RWPE2 (cell line): ENCODE data around the gene KLHDC9.

Experiments
- ATAC-seq: fragments of 200-7000 bp; cut with Tn5 transposase; 3 replicates; pipeline ENCODE4 v1.9.1; 2021; ENCODE audit warnings: low read depth
- DNase-seq: peaks from one replicate; pipeline ENCODE4 v3.0.0-alpha.2; 2020; ENCODE audit warnings: low spot score
- H3K27ac ChIP-seq: fragments of 450-650 bp; 2 replicates; pipeline ENCODE4 v1.5.1; 2017; ENCODE audit warnings: mild to moderate bottlenecking; ENCODE audit not compliant: poor library complexity, severe bottlenecking
- H3K27me3 ChIP-seq: fragments of 250-450 bp; sonication (Bioruptor Pico); 2 replicates; pipeline ENCODE4 v1.5.1; 2021; ENCODE audit warnings: mild to moderate bottlenecking, moderate library complexity; ENCODE audit not compliant: insufficient read depth, poor library complexity, severe bottlenecking
- H3K36me3 ChIP-seq: fragments of 250-450 bp; sonication (Bioruptor Pico); 2 replicates; pipeline ENCODE4 v1.5.1; 2020; ENCODE audit warnings: low read depth, mild to moderate bottlenecking, moderate library complexity
- H3K4me1 ChIP-seq: fragments of 250-450 bp; sonication (Bioruptor Pico); 2 replicates; pipeline ENCODE4 v1.5.1; 2021; ENCODE audit warnings: mild to moderate bottlenecking, moderate library complexity; ENCODE audit not compliant: insufficient read depth, poor library complexity, severe bottlenecking
- H3K4me3 ChIP-seq: fragments of 250-450 bp; sonication (Bioruptor Pico); 2 replicates; pipeline ENCODE4 v1.5.1; 2021; ENCODE audit warnings: mild to moderate bottlenecking, moderate library complexity; ENCODE audit not compliant: severe bottlenecking
- H3K9me3 ChIP-seq: fragments of 250-450 bp; sonication (Bioruptor Pico); 2 replicates; pipeline ENCODE4 v1.5.1; 2021; ENCODE audit warnings: mild to moderate bottlenecking, moderate library complexity; ENCODE audit not compliant: severe bottlenecking
- CTCF ChIP-seq: fragments of 450-650 bp; IDR thresholded peaks from one replicate; pipeline ENCODE4 v1.5.1; 2017; ENCODE audit warnings: mild to moderate bottlenecking, moderate library complexity; ENCODE audit not compliant: poor library complexity, severe bottlenecking

KLHDC9 gene

GRCh38 chr1:161070761-161071160, 27.4 kb upstream of the KLHDC9 start:
- Histone ChIP-seq H3K4me3 (no peak overlapping the region), H3K4me1 (peaks cover 18% of the 10 kb centered on the region), H3K27ac (peak overlapping the region; percentile 20), H3K27me3 (no peaks in the 10 kb centered on the region), H3K9me3 (no peaks in the 10 kb centered on the region), H3K36me3 (no peaks in the 10 kb centered on the region)
- DNase-seq (no peak), ATAC-seq (no peak)
- no peak for TF ChIP-seq CTCF

- no peaks in the 10 kb centered on the region for H3K27me3 ChIP-seq
- no peaks in the 10 kb centered on the region for H3K9me3 ChIP-seq
- no peaks in the 10 kb centered on the region for H3K36me3 ChIP-seq
- peak; percentile 20; the same call in 1 of the 3 replicates for ATAC-seq
- TF ChIP-seq CTCF: peak; percentile 80
- DNase-seq: peak; percentile 78
- peaks cover 23% of the 10 kb centered on the region for H3K4me1 ChIP-seq
- H3K27ac ChIP-seq: no peak overlapping the region
- no peak overlapping the region for H3K4me3 ChIP-seq
Observed at GRCh38 chr1:161071886-161072371, 26.2 kb upstream of the KLHDC9 start.

GRCh38 chr1:161072751-161073449, 25.3 kb upstream of the KLHDC9 start:
- no peak for TF ChIP-seq CTCF
- Histone ChIP-seq H3K4me3 (no peak overlapping the region), H3K9me3 (no peaks in the 10 kb centered on the region), H3K36me3 (no peaks in the 10 kb centered on the region), H3K4me1 (peaks cover 23% of the 10 kb centered on the region), H3K27ac (peak overlapping the region; percentile 54), H3K27me3 (no peaks in the 10 kb centered on the region)
- ATAC-seq: no peak
- DNase-seq: no peak

GRCh38 chr1:161073474-161074121, 24.6 kb upstream of the KLHDC9 start:
- DNase-seq (peak; percentile 72), ATAC-seq (peak; percentile 56)
- Histone ChIP-seq H3K9me3 (no peaks in the 10 kb centered on the region), H3K36me3 (no peaks in the 10 kb centered on the region), H3K4me1 (peaks cover 23% of the 10 kb centered on the region), H3K27ac (peak overlapping the region; percentile 54), H3K27me3 (no peaks in the 10 kb centered on the region), H3K4me3 (no peak overlapping the region)
- no peak for TF ChIP-seq CTCF
